ENCODE measurements around the gene CNOT6L. TPM values are rescaled to one million over a fixed set of nuclear protein-coding genes. Genes with fewer than 3 reads are reported as not detected.

The CNOT6L gene
- total and polyA plus RNA-seq, 2 of the 4 experiments (the other 2 are of a cell fraction) = 3.5 to 21.1 TPM

DNA sequence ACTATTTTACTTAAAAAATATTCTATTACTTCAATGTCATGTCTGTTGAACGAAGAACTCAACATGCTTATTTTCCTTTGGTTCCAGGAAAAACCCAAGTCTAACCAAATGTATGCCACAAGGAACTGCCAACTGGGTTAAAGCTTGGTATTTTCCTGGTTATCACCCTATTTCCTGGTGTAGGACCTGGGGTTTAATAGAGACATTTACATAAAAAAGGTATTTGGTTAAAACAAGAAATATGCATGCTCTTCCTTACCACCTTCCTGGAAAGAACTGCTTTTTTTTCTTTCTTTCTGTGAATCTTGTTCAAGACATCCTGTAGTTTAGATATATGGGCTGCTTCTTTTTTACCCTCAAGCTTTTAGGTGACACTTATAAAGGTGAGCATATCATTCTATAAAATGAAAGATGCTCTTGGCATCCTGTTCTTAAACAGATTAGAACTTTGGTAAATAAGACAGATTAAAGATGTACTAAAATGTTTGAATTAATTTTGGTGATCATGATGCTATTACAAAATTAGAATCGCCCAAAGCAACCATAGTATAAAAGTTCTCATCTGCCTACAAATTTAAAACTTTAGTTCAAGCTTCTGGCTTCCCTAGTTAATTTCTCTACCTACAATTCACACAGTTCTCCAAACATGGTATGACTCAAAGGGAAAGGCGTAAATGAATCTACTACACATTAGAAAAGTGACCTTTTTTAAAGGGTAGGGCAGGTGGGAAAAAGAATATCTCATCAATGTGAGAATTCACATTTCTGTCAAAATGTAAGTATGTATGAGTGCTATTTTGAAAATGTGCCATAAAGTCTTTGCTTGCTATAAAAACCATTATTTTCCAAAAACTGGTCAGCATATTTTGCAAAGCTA, 103.5 kb downstream of the CNOT6L start:
- in situ Hi-C loops (cut with MboI; ENCODE audit: low sequenced_read_pairs) (no loop called here), dilution Hi-C loops (cut with HindIII; ENCODE audit: low sequenced_read_pairs, unreplicated experiment) (no loop called here), intact Hi-C loops (cut with micrococcal nuclease) (no loop called here)
- H2BK15ac ChIP-seq (ENCODE audit: low read depth, low read length) = no peak overlapping the region
- H2AK5ac ChIP-seq (ENCODE audit: low read depth, low read length) = no peak overlapping the region
- DNase-seq (no peak), ATAC-seq (ENCODE audit: low read depth) (no peak)
- no peaks in the 10 kb centered on the region for H4K20me1 ChIP-seq (ENCODE audit: insufficient read depth, low read length)
- H3K9me3 ChIP-seq (ENCODE audit: control insufficient read depth, insufficient read depth, low read length) = no peaks in the 10 kb centered on the region
- no peak overlapping the region for H2BK5ac ChIP-seq (ENCODE audit: low read depth, low read length, poor library complexity, severe bottlenecking)
- H3K9me1 ChIP-seq (ENCODE audit: insufficient read depth, low read length) = no peaks in the 10 kb centered on the region
- H3K4ac ChIP-seq (ENCODE audit: low read depth, low read length) = no peak overlapping the region
- CTCF ChIA-PET = interaction anchor here (0.9 kb wide), 1 partner anchor 17 kb away, joined by 3 read pairs; no protein-coding TSS in a partner anchor
- no peak overlapping the region for H3K14ac ChIP-seq (replicated peaks; ENCODE audit: low read depth, low read length)
- no peak overlapping the region for H4K5ac ChIP-seq (ENCODE audit: low read depth, low read length)
- H3K4me3 ChIP-seq (ENCODE audit: insufficient read depth, low read depth, low read length) = no peak overlapping the region
- no peak overlapping the region for H4K91ac ChIP-seq (ENCODE audit: insufficient read depth, low read depth, low read length)
- WGBS, 2 experiments (ENCODE audit: extremely low coverage in 2 of 2, insufficient read length in 1 of 2) = no CpG with 5 or more reads among the region's 3 CpGs
- H3K4me2 ChIP-seq (ENCODE audit: low read depth, low read length) = no peak overlapping the region
- H3K56ac ChIP-seq (ENCODE audit: extremely low read depth, insufficient read depth, low read length) = no peak overlapping the region
- no TSS peak for BruUV-seq (replicated peaks)
- H3K36me3 ChIP-seq (ENCODE audit: control insufficient read depth, insufficient read depth, low read length) = 0 out of 2 replicates have a peak, but pooled peaks cover 2% of the 10 kb centered on the region
- no peaks in the 10 kb centered on the region for H3K4me1 ChIP-seq (ENCODE audit: control insufficient read depth, insufficient read depth, low read length)
- H3K27me3 ChIP-seq (ENCODE audit: control insufficient read depth, insufficient read depth, low read length) = no peaks in the 10 kb centered on the region
- H3K9ac ChIP-seq (ENCODE audit: low read depth, low read length) = no peak overlapping the region
- H3K23ac ChIP-seq (ENCODE audit: low read depth, low read length) = no peak overlapping the region
- no peaks in the 10 kb centered on the region for H3K79me1 ChIP-seq (ENCODE audit: low read depth in 1 of 2, low read length in 2 of 2)
- H3K18ac ChIP-seq (ENCODE audit: low read depth, low read length) = no peak overlapping the region
- H2BK120ac ChIP-seq (ENCODE audit: low read depth, low read length) = no peak overlapping the region
- H4K8ac ChIP-seq (ENCODE audit: low read depth in 2 of 2, low read length in 2 of 2) = no peak overlapping the region
- H2AFZ ChIP-seq (replicated peaks; ENCODE audit: low read length, poor library complexity) = no peak overlapping the region
- H2AK9ac ChIP-seq (replicated peaks; ENCODE audit: low read depth, low read length, poor library complexity) = no peak overlapping the region
- H3K27ac ChIP-seq (ENCODE audit: insufficient read depth, low read length) = no peak overlapping the region
- H2BK20ac ChIP-seq (ENCODE audit: low read depth, low read length) = no peak overlapping the region
- POLR2A ChIA-PET (ENCODE audit: unreplicated experiment) = interaction anchor here (0.6 kb wide), 1 partner anchor 109 kb away, joined by 3 read pairs; no protein-coding TSS in a partner anchor
- TF ChIP-seq POLR2A (IDR thresholded peaks at IDR 0.05; ENCODE audit: low read depth, low read length) (no peak), RAD21 (IDR thresholded peaks at IDR 0.05; ENCODE audit: low read length) (no peak), FOS (IDR thresholded peaks at IDR 0.05; ENCODE audit: low read depth, low read length) (no peak), RCOR1 (IDR thresholded peaks at IDR 0.05; ENCODE audit: insufficient replicate concordance, low read length) (no peak), RFX5 (IDR thresholded peaks at IDR 0.05; ENCODE audit: low read depth, low read length) (no peak), MXI1 (IDR thresholded peaks at IDR 0.05; ENCODE audit: borderline replicate concordance, low read depth, low read length) (no peak), NFE2L2 (IDR thresholded peaks at IDR 0.05; ENCODE audit: low read depth, low read length) (no peak), SMC3 (IDR thresholded peaks at IDR 0.05; ENCODE audit: low read depth, low read length) (no peak), CEBPB (IDR thresholded peaks at IDR 0.05; ENCODE audit: low read depth, low read length) (no peak), BHLHE40 (IDR thresholded peaks at IDR 0.05; ENCODE audit: low read depth, low read length) (no peak), MAFK (IDR thresholded peaks at IDR 0.05; ENCODE audit: low read depth, low read length) (no peak), CHD1 (IDR thresholded peaks at IDR 0.05; ENCODE audit: low read depth, low read length) (no peak), MAZ (IDR thresholded peaks at IDR 0.05; ENCODE audit: borderline replicate concordance, low read depth, low read length) (no peak)
- TF ChIP-seq, protein P1, sequence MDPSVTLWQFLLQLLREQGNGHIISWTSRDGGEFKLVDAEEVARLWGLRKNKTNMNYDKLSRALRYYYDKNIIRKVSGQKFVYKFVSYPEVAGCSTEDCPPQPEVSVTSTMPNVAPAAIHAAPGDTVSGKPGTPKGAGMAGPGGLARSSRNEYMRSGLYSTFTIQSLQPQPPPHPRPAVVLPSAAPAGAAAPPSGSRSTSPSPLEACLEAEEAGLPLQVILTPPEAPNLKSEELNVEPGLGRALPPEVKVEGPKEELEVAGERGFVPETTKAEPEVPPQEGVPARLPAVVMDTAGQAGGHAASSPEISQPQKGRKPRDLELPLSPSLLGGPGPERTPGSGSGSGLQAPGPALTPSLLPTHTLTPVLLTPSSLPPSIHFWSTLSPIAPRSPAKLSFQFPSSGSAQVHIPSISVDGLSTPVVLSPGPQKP (IDR thresholded peaks at IDR 0.05; ENCODE audit: borderline replicate concordance, low read depth, low read length) = no peak
- TF ChIP-seq, protein P2, sequence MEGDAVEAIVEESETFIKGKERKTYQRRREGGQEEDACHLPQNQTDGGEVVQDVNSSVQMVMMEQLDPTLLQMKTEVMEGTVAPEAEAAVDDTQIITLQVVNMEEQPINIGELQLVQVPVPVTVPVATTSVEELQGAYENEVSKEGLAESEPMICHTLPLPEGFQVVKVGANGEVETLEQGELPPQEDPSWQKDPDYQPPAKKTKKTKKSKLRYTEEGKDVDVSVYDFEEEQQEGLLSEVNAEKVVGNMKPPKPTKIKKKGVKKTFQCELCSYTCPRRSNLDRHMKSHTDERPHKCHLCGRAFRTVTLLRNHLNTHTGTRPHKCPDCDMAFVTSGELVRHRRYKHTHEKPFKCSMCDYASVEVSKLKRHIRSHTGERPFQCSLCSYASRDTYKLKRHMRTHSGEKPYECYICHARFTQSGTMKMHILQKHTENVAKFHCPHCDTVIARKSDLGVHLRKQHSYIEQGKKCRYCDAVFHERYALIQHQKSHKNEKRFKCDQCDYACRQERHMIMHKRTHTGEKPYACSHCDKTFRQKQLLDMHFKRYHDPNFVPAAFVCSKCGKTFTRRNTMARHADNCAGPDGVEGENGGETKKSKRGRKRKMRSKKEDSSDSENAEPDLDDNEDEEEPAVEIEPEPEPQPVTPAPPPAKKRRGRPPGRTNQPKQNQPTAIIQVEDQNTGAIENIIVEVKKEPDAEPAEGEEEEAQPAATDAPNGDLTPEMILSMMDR (conservative IDR thresholded peaks at IDR 0.05; ENCODE audit: low read depth, low read length) = no peak
